Tibial artery (tissue), 4 donors: ENCODE measurements around the gene SCGB1A1.

Experiments
- DNase-seq, 2 donors: peaks; one replicate each; pipeline ENCODE4 v3.0.0-alpha.2; 2019
- H3K27ac ChIP-seq, 2 donors: fragments of 200-600 bp; sonication (generic) in 1 of 2; 1 replicate in 1 of 2; 2 replicates in 1 of 2; pipeline ENCODE4 v1.5.1; 2018 to 2019; ENCODE audit warnings: mild to moderate bottlenecking in 1 of 2
- H3K27me3 ChIP-seq, 2 donors: fragments of 200-600 bp; sonication (generic) in 1 of 2; one replicate each; pipeline versions ENCODE4 v1.5.1 to v1.6.0; 2016 to 2019
- H3K36me3 ChIP-seq, 3 donors: fragments of 200-600 bp; sonication (generic) in 2 of 3; one replicate each; pipeline ENCODE4 v1.5.1; 2016 to 2019; ENCODE audit warnings: mild to moderate bottlenecking in 2 of 3
- H3K4me1 ChIP-seq, 4 donors: fragments of 200-600 bp; sonication (generic) in 2 of 4; 1 replicate in 3 of 4; 2 replicates in 1 of 4; pipeline ENCODE4 v1.5.1; 2016 to 2019
- H3K4me3 ChIP-seq, 2 donors: fragments of 200-600 bp; sonication (generic) in 1 of 2; 1 replicate in 1 of 2; 2 replicates in 1 of 2; pipeline ENCODE4 v1.5.1; 2018 to 2019; ENCODE audit warnings: mild to moderate bottlenecking in 2 of 2
- H3K9me3 ChIP-seq, 3 donors: fragments of 200-600 bp; sonication (generic) in 1 of 3; one replicate each; pipeline ENCODE4 v1.5.1; 2016 to 2019
- CTCF ChIP-seq, 2 experiments: fragments of 200-600 bp in 1 of 2; fragments of 450-650 bp in 1 of 2; IDR thresholded peaks; one replicate each; pipeline ENCODE4 v1.5.1; 2017 to 2019; ENCODE audit warnings: antibody characterized with exemption in 2 of 2, mild to moderate bottlenecking in 1 of 2, moderate library complexity in 1 of 2
- intact Hi-C: fragments of 100-400 bp; cut with DNase I; formaldehyde crosslinking; loops from one replicate; pipeline ENCODE4 v1.15.0; 2023; ENCODE audit warnings: low total_unique reads

Gene SCGB1A1

GRCh38 chr11:62431171-62431901 is 12.5 kb downstream of the SCGB1A1 start:
- no peak for DNase-seq

GRCh38 chr11:62432695-62433094 is 13.9 kb downstream of the SCGB1A1 start:
- DNase-seq = no peak

More at GRCh38 chr11:62431171-62431901, 12.5 kb downstream of the SCGB1A1 start:
- TF ChIP-seq CTCF (IDR thresholded peaks at IDR 0.05) = no peak
- intact Hi-C loops = no loop called here
- Histone ChIP-seq H3K9me3 (no peaks in the 10 kb centered on the region), H3K4me3 (no peak overlapping the region), H3K4me1 (peaks cover 0 to 20% (median 6%) of the 10 kb centered on the region in 4 donors), H3K27ac (no peak overlapping the region), H3K36me3 (no peaks in the 10 kb centered on the region), H3K27me3 (no peaks in the 10 kb centered on the region)

GRCh38 chr11:62433141-62433903 is 14.5 kb downstream of the SCGB1A1 start:
- peaks cover 0 to 20% (median 6%) of the 10 kb centered on the region in 4 donors for H3K4me1 ChIP-seq
- DNase-seq = no peak
- intact Hi-C loops = no loop called here

More at GRCh38 chr11:62432695-62433094, 13.9 kb downstream of the SCGB1A1 start:
- H3K27me3 ChIP-seq = no peaks in the 10 kb centered on the region
- no peak for TF ChIP-seq CTCF (IDR thresholded peaks at IDR 0.05)
- no peaks in the 10 kb centered on the region for H3K36me3 ChIP-seq
- H3K4me3 ChIP-seq = no peak overlapping the region
- intact Hi-C loops = no loop called here
- peaks cover 0 to 20% (median 6%) of the 10 kb centered on the region in 4 donors for H3K4me1 ChIP-seq
- H3K9me3 ChIP-seq = no peaks in the 10 kb centered on the region
- H3K27ac ChIP-seq = no peak overlapping the region

GRCh38 chr11:62433904-62434276 is 15.1 kb downstream of the SCGB1A1 start:
- H3K27me3 ChIP-seq = no peaks in the 10 kb centered on the region
- H3K36me3 ChIP-seq = no peaks in the 10 kb centered on the region
- H3K27ac ChIP-seq = peak overlapping the region; percentile 36 to 43
- no peaks in the 10 kb centered on the region for H3K9me3 ChIP-seq
- intact Hi-C loops = no loop called here
- DNase-seq = peak in 1 of 2 donors; percentile 46
- peaks cover 0 to 20% (median 6%) of the 10 kb centered on the region in 4 donors for H3K4me1 ChIP-seq
- no peak overlapping the region for H3K4me3 ChIP-seq
- no peak for TF ChIP-seq CTCF (IDR thresholded peaks at IDR 0.05)

More at GRCh38 chr11:62433141-62433903, 14.5 kb downstream of the SCGB1A1 start:
- H3K4me3 ChIP-seq = no peak overlapping the region
- H3K36me3 ChIP-seq = no peaks in the 10 kb centered on the region
- H3K27me3 ChIP-seq = no peaks in the 10 kb centered on the region
- no peak for TF ChIP-seq CTCF (IDR thresholded peaks at IDR 0.05)
- no peaks in the 10 kb centered on the region for H3K9me3 ChIP-seq
- H3K27ac ChIP-seq = peak overlapping the region; percentile 36 to 43

- intact Hi-C loops = no loop called here
- no peak overlapping the region for H3K4me3 ChIP-seq
- no peak for DNase-seq
- no peak for TF ChIP-seq CTCF (IDR thresholded peaks at IDR 0.05)
- no peaks in the 10 kb centered on the region for H3K9me3 ChIP-seq
- H3K36me3 ChIP-seq = no peaks in the 10 kb centered on the region
- peaks cover 4 to 31% (median 14%) of the 10 kb centered on the region in 4 donors for H3K4me1 ChIP-seq
- H3K27me3 ChIP-seq = no peaks in the 10 kb centered on the region
- no peak overlapping the region for H3K27ac ChIP-seq
Observed at GRCh38 chr11:62435846-62436660, 17.2 kb downstream of the SCGB1A1 start.
